ENCODE measurements around the gene ATP2B2.
"Not testable (repeated sequence)": the region's sequence is repeated elsewhere in the genome, so short reads cannot be mapped to it uniquely, and the experiment has no call there.

The ATP2B2 gene

GRCh38 chr3:10390641-10391373 is 114.6 kb downstream of the ATP2B2 start:
- Mint-ChIP-seq H3K9me3 (no peaks in the 10 kb centered on the region), H3K36me3 (ENCODE audit: low read depth) (no peaks in the 10 kb centered on the region), H3K27me3 (no peaks in the 10 kb centered on the region), H3K4me1 (peaks cover 53% of the 10 kb centered on the region), H3K4me3 (no peak overlapping the region), H3K27ac (no peak overlapping the region)
- ATAC-seq: no peak
- DNase-seq: no peak

GRCh38 chr3:10389995-10390394 is 115.4 kb downstream of the ATP2B2 start:
- ATAC-seq (no peak), DNase-seq (no peak)
- Mint-ChIP-seq H3K27ac (peak overlapping the region; percentile 4), H3K4me1 (peaks cover 47% of the 10 kb centered on the region), H3K27me3 (no peaks in the 10 kb centered on the region), H3K4me3 (no peak overlapping the region), H3K9me3 (no peaks in the 10 kb centered on the region), H3K36me3 (ENCODE audit: low read depth) (no peaks in the 10 kb centered on the region)

- DNase-seq (no peak), ATAC-seq (peak; percentile 55)
- peaks cover 45% of the 10 kb centered on the region for H3K4me1 Mint-ChIP-seq
- H3K27me3 Mint-ChIP-seq: no peaks in the 10 kb centered on the region
- no peak overlapping the region for H3K27ac Mint-ChIP-seq
- no peaks in the 10 kb centered on the region for H3K36me3 Mint-ChIP-seq (ENCODE audit: low read depth)
- H3K4me3 Mint-ChIP-seq: no peak overlapping the region
- H3K9me3 Mint-ChIP-seq: no peaks in the 10 kb centered on the region
These were observed 116.0 kb downstream of the ATP2B2 start for GRCh38 chr3:10389339-10389738.

- no peaks in the 10 kb centered on the region for H3K36me3 Mint-ChIP-seq (ENCODE audit: low read depth)
These were observed 117.3 kb downstream of the ATP2B2 start for GRCh38 chr3:10387881-10388609.

GRCh38 chr3:10386121-10386520 is 119.3 kb downstream of the ATP2B2 start:
- no peak overlapping the region for H3K27ac Mint-ChIP-seq
- H3K4me1 Mint-ChIP-seq: peaks cover 36% of the 10 kb centered on the region
- ATAC-seq (no peak), DNase-seq (no peak)
- H3K4me3 Mint-ChIP-seq: no peak overlapping the region
- H3K36me3 Mint-ChIP-seq (ENCODE audit: low read depth): no peaks in the 10 kb centered on the region
- no peaks in the 10 kb centered on the region for H3K9me3 Mint-ChIP-seq
- H3K27me3 Mint-ChIP-seq: no peaks in the 10 kb centered on the region

More at GRCh38 chr3:10387881-10388609, 117.3 kb downstream of the ATP2B2 start:
- Mint-ChIP-seq H3K4me1 (peaks cover 45% of the 10 kb centered on the region), H3K27me3 (no peaks in the 10 kb centered on the region), H3K9me3 (no peaks in the 10 kb centered on the region), H3K4me3 (no peak overlapping the region), H3K27ac (no peak overlapping the region)
- no peak for DNase-seq
- no peak for ATAC-seq

GRCh38 chr3:10384541-10385360 is 120.6 kb downstream of the ATP2B2 start:
- H3K4me3 Mint-ChIP-seq: no peak overlapping the region
- H3K4me1 Mint-ChIP-seq: peaks cover 24% of the 10 kb centered on the region
- H3K27me3 Mint-ChIP-seq: no peaks in the 10 kb centered on the region
- H3K9me3 Mint-ChIP-seq: no peaks in the 10 kb centered on the region
- DNase-seq: no peak
- no peak for ATAC-seq
- H3K27ac Mint-ChIP-seq: no peak overlapping the region
- H3K36me3 Mint-ChIP-seq (ENCODE audit: low read depth): no peaks in the 10 kb centered on the region

- no peak overlapping the region for H3K4me3 Mint-ChIP-seq
- H3K9me3 Mint-ChIP-seq: no peaks in the 10 kb centered on the region
- no peak for ATAC-seq
- DNase-seq: no peak
- H3K27ac Mint-ChIP-seq: no peak overlapping the region
- no peaks in the 10 kb centered on the region for H3K27me3 Mint-ChIP-seq
- peaks cover 17% of the 10 kb centered on the region for H3K4me1 Mint-ChIP-seq
- no peaks in the 10 kb centered on the region for H3K36me3 Mint-ChIP-seq (ENCODE audit: low read depth)
These were observed 121.5 kb downstream of the ATP2B2 start for GRCh38 chr3:10383850-10384248.

- H3K27ac Mint-ChIP-seq: no peak overlapping the region
- H3K9me3 Mint-ChIP-seq: no peaks in the 10 kb centered on the region
- no peak for ATAC-seq
- H3K36me3 Mint-ChIP-seq (ENCODE audit: low read depth): no peaks in the 10 kb centered on the region
- peaks cover 10% of the 10 kb centered on the region for H3K4me1 Mint-ChIP-seq
- no peak overlapping the region for H3K4me3 Mint-ChIP-seq
- no peaks in the 10 kb centered on the region for H3K27me3 Mint-ChIP-seq
- DNase-seq: no peak
These were observed 122.2 kb downstream of the ATP2B2 start for GRCh38 chr3:10382892-10383849.

- not testable (repeated sequence) for H3K27ac Mint-ChIP-seq; ATAC-seq; H3K27me3 Mint-ChIP-seq; H3K4me3 Mint-ChIP-seq; H3K9me3 Mint-ChIP-seq; H3K4me1 Mint-ChIP-seq; H3K36me3 Mint-ChIP-seq (ENCODE audit: low read depth); DNase-seq
These were observed 122.9 kb downstream of the ATP2B2 start for GRCh38 chr3:10382445-10382844.

- Mint-ChIP-seq H3K27ac (no peak overlapping the region), H3K36me3 (ENCODE audit: low read depth) (no peaks in the 10 kb centered on the region), H3K4me1 (peaks cover 2% of the 10 kb centered on the region), H3K9me3 (no peaks in the 10 kb centered on the region), H3K4me3 (no peak overlapping the region), H3K27me3 (no peaks in the 10 kb centered on the region)
- DNase-seq (no peak), ATAC-seq (no peak)
These were observed 124.0 kb downstream of the ATP2B2 start for GRCh38 chr3:10381336-10381735.

GRCh38 chr3:10380906-10381305 is 124.5 kb downstream of the ATP2B2 start:
- Mint-ChIP-seq H3K4me3 (no peak overlapping the region), H3K36me3 (ENCODE audit: low read depth) (no peaks in the 10 kb centered on the region), H3K27ac (no peak overlapping the region), H3K27me3 (no peaks in the 10 kb centered on the region), H3K9me3 (no peaks in the 10 kb centered on the region), H3K4me1 (peaks cover 2% of the 10 kb centered on the region)
- no peak for ATAC-seq
- no peak for DNase-seq

GRCh38 chr3:10379961-10380360 is 125.4 kb downstream of the ATP2B2 start:
- no peaks in the 10 kb centered on the region for H3K4me1 Mint-ChIP-seq
- no peak overlapping the region for H3K4me3 Mint-ChIP-seq
- ATAC-seq (no peak), DNase-seq (no peak)
- no peak overlapping the region for H3K27ac Mint-ChIP-seq
- H3K27me3 Mint-ChIP-seq: no peaks in the 10 kb centered on the region
- no peaks in the 10 kb centered on the region for H3K36me3 Mint-ChIP-seq (ENCODE audit: low read depth)
- no peaks in the 10 kb centered on the region for H3K9me3 Mint-ChIP-seq

- no peak for ATAC-seq
- Mint-ChIP-seq H3K4me3 (no peak overlapping the region), H3K27me3 (no peaks in the 10 kb centered on the region), H3K4me1 (no peaks in the 10 kb centered on the region), H3K36me3 (ENCODE audit: low read depth) (no peaks in the 10 kb centered on the region), H3K27ac (no peak overlapping the region), H3K9me3 (no peaks in the 10 kb centered on the region)
- no peak for DNase-seq
These were observed 126.2 kb downstream of the ATP2B2 start for GRCh38 chr3:10379161-10379560.

GRCh38 chr3:10378742-10379141 is 126.6 kb downstream of the ATP2B2 start:
- Mint-ChIP-seq H3K27ac (no peak overlapping the region), H3K4me3 (no peak overlapping the region), H3K4me1 (no peaks in the 10 kb centered on the region), H3K36me3 (ENCODE audit: low read depth) (no peaks in the 10 kb centered on the region), H3K27me3 (no peaks in the 10 kb centered on the region), H3K9me3 (no peaks in the 10 kb centered on the region)
- DNase-seq (no peak), ATAC-seq (no peak)

Data from activated naive CD8-positive, alpha-beta T cell treated with anti-CD3 and anti-CD28 coated beads, Interleukin-2, amount 50 U/mL, for 24 hours (primary cell).